Psoas muscle (tissue), 8 donors: Measurements from ENCODE around the gene ANO3. TPM values are rescaled to one million over a fixed set of nuclear protein-coding genes. Genes with fewer than 3 reads are reported as not detected.

Source experiments
- ATAC-seq, 4 donors: fragments of 200-7000 bp; cut with Tn5 transposase; one replicate each; pipeline ENCODE4 v1.9.1; 2020; ENCODE audit warnings: moderate library complexity in 3 of 4, mild to moderate bottlenecking in 2 of 4
- DNase-seq, 2 donors: peaks; one replicate each; pipeline ENCODE4 v3.0.0-alpha.2; 2020
- H3K27ac ChIP-seq: fragments of 200-600 bp; one replicate; pipeline ENCODE4 v1.8.0; 2022
- H3K27me3 ChIP-seq, 3 donors: fragments of 200-600 bp in 1 of 3; one replicate each; pipeline versions ENCODE4 v1.6.1 to v1.8.0; 2013 to 2022; ENCODE audit warnings: low read length in 2 of 3, mild to moderate bottlenecking in 2 of 3, moderate library complexity in 1 of 3; ENCODE audit not compliant: insufficient read depth in 3 of 3
- H3K36me3 ChIP-seq, 2 donors: fragments of 200-600 bp in 1 of 2; one replicate each; pipeline versions ENCODE4 v1.6.1 to v1.8.0; 2013 to 2022; ENCODE audit warnings: low read depth in 1 of 2, mild to moderate bottlenecking in 1 of 2, moderate library complexity in 1 of 2; ENCODE audit not compliant: insufficient read depth in 1 of 2
- H3K4me1 ChIP-seq: fragments of 200-600 bp; one replicate; pipeline ENCODE4 v1.8.0; 2022
- H3K4me3 ChIP-seq: fragments of 200-600 bp; one replicate; pipeline ENCODE4 v1.8.0; 2022; ENCODE audit warnings: mild to moderate bottlenecking
- H3K9me3 ChIP-seq: fragments of 200-600 bp; one replicate; pipeline ENCODE4 v1.8.0; 2022
- CTCF ChIP-seq: fragments of 200-600 bp; IDR thresholded peaks from one replicate; pipeline ENCODE4 v1.8.0; 2022; ENCODE audit warnings: antibody characterized with exemption
- WGBS, 3 donors: extraction: QIAGEN DNeasy Blood & Tissue Kit; methylation state at CpG; one replicate each; pipeline versions ENCODE4 v1.1.6 to v1.1.7; 2013; 5-methylcytosine and 5-hydroxymethylcytosine counted together
- intact Hi-C, 2 donors: fragments of 100-400 bp; cut with DNase I; formaldehyde crosslinking; loops; one replicate each; pipeline versions ENCODE4 v1.11.0 to v1.14.2; 2022
- polyA plus RNA-seq, 3 donors: library from polyadenylated mRNA; stranded (reverse); fragments of 200-250 nt; gene quantifications; one replicate each; pipeline ENCODE4 v1.2.3, GENCODE V29; 2013
- total RNA-seq, 4 donors: library from RNA; stranded (reverse); fragmentation: NEBNext Ultra II Directional in 2 of 4; extraction: Animal tissue kit (Norgen Biotek cat#: 25700) in 2 of 4; gene quantifications; one replicate each; pipeline versions ENCODE4 v1.2.1 to v1.2.4, GENCODE V29; 2021 to 2023
- donor health status: healthy with polysubstance abuse.
- donor health status: DM: no; HTN: no; CAD: no; lungs with moderate emphysema.
- donor health status: Bipolar disorder and iron deficiency.
- donor health status: healthy.
- donor health status: DM: yes; HTN: yes; CAD: no.
- donor health status: DM: no; HTN: no; CAD: no.
- donor health status: DM: no; HTN: no; CAD: no.
- donor health status: DM: yes; HTN: yes; CAD: no.

Gene ANO3
- total and polyA plus RNA-seq, 7 donors: 0.01 TPM; not detected in 6

GRCh38 chr11:26443617-26444016, 111.7 kb downstream of the ANO3 start:
- intact Hi-C loops: no loop called here
- H3K27ac ChIP-seq: no peak overlapping the region
- no peaks in the 10 kb centered on the region for H3K4me1 ChIP-seq
- 54 to 63% (median 58%) methylated on average over 3 of the region's 3 CpGs for WGBS, 3 donors
- ATAC-seq (no peak), DNase-seq (no peak)
- no peak for TF ChIP-seq CTCF
- H3K9me3 ChIP-seq: no peaks in the 10 kb centered on the region
- H3K4me3 ChIP-seq: no peak overlapping the region
- no peaks in the 10 kb centered on the region for H3K36me3 ChIP-seq
- H3K27me3 ChIP-seq: peaks cover 0 to 2% (median 0%) of the 10 kb centered on the region in 3 donors

- 71 to 76% (median 73%) methylated on average over 1 of the region's 1 CpG for WGBS, 3 donors
- no peak for DNase-seq
- no peak for TF ChIP-seq CTCF
- Histone ChIP-seq H3K36me3 (no peaks in the 10 kb centered on the region), H3K27me3 (no peaks in the 10 kb centered on the region), H3K9me3 (no peaks in the 10 kb centered on the region), H3K4me1 (no peaks in the 10 kb centered on the region), H3K27ac (no peak overlapping the region), H3K4me3 (no peak overlapping the region)
- ATAC-seq: no peak
- intact Hi-C loops: no loop called here
Observed at GRCh38 chr11:26457636-26458035, 125.7 kb downstream of the ANO3 start.

- no peaks in the 10 kb centered on the region for H3K27me3 ChIP-seq
- H3K36me3 ChIP-seq: no peaks in the 10 kb centered on the region
- no peak overlapping the region for H3K27ac ChIP-seq
- no peak for TF ChIP-seq CTCF
- no peaks in the 10 kb centered on the region for H3K4me1 ChIP-seq
- intact Hi-C loops: no loop called here
- DNase-seq (no peak), ATAC-seq (no peak)
- no peaks in the 10 kb centered on the region for H3K9me3 ChIP-seq
- no peak overlapping the region for H3K4me3 ChIP-seq
Observed at GRCh38 chr11:26465274-26465673, 133.3 kb downstream of the ANO3 start.

GRCh38 chr11:26467506-26467905, 135.6 kb downstream of the ANO3 start:
- Histone ChIP-seq H3K4me3 (no peak overlapping the region), H3K9me3 (no peaks in the 10 kb centered on the region), H3K36me3 (no peaks in the 10 kb centered on the region), H3K27ac (no peak overlapping the region), H3K4me1 (no peaks in the 10 kb centered on the region), H3K27me3 (no peaks in the 10 kb centered on the region)
- ATAC-seq (no peak), DNase-seq (no peak)
- WGBS, 3 donors: 67 to 75% (median 71%) methylated on average over 1 of the region's 1 CpG
- intact Hi-C loops: no loop called here
- TF ChIP-seq CTCF: no peak

- no peaks in the 10 kb centered on the region for H3K9me3 ChIP-seq
- no peak overlapping the region for H3K27ac ChIP-seq
- WGBS, 3 donors: 28 to 32% (median 31%) methylated on average over 2 of the region's 2 CpGs
- H3K27me3 ChIP-seq: no peaks in the 10 kb centered on the region
- no peaks in the 10 kb centered on the region for H3K4me1 ChIP-seq
- intact Hi-C loops: no loop called here
- DNase-seq: no peak
- no peak overlapping the region for H3K4me3 ChIP-seq
- no peaks in the 10 kb centered on the region for H3K36me3 ChIP-seq
- ATAC-seq: no peak
- TF ChIP-seq CTCF: no peak
Observed at GRCh38 chr11:26470992-26471391, 139.1 kb downstream of the ANO3 start.
